Measurements from ENCODE around the gene MAPK4.
A peak's percentile ranks its signal among the peaks of the same experiment; 100 is the strongest.

Gene MAPK4

GRCh38 chr18:50719471-50720324 is 159.8 kb downstream of the MAPK4 start:
- H3K4me1 ChIP-seq (ENCODE audit: control insufficient read depth, insufficient read depth, low read length) = no peaks in the 10 kb centered on the region
- H3K4me3 ChIP-seq (ENCODE audit: low read depth, low read length) = no peak overlapping the region
- no peak overlapping the region for H3K27ac ChIP-seq (ENCODE audit: extremely low read depth, low read depth, low read length)
- TF ChIP-seq SCRT2 (tag by site-specific recombination; IDR thresholded peaks at IDR 0.05) (peak; percentile 37; the same call in 1 of the 2 replicates), IKZF3 (tag by site-specific recombination; IDR thresholded peaks at IDR 0.05) (no peak)
- CTCF ChIA-PET = interaction anchor here (0.7 kb wide), 1 partner anchor 23 kb away, joined by 3 read pairs; no protein-coding TSS in a partner anchor
- no peaks in the 10 kb centered on the region for H3K9me3 ChIP-seq (ENCODE audit: control insufficient read depth, insufficient read depth, low read depth, low read length)
- POLR2A ChIA-PET = no interaction called here
- H3K36me3 ChIP-seq (ENCODE audit: control insufficient read depth in 2 of 2, insufficient read depth in 1 of 2, low read length in 2 of 2) = no peaks in the 10 kb centered on the region; a peak in 1 of 3 replicates

- no peak overlapping the region for H3K4me3 ChIP-seq (ENCODE audit: low read depth, low read length)
- ChIA-PET CTCF (interaction anchor here (0.7 kb wide), 1 partner anchor 22 kb away, joined by 3 read pairs; no protein-coding TSS in a partner anchor), POLR2A (no interaction called here)
- TF ChIP-seq BCL6B (tag by site-specific recombination; IDR thresholded peaks at IDR 0.05) (no peak), ZNF48 (tag by site-specific recombination; IDR thresholded peaks at IDR 0.05) (no peak), ZNF221 (tag by site-specific recombination; IDR thresholded peaks at IDR 0.05; ENCODE audit: borderline replicate concordance) (no peak), GLIS2 (tag by site-specific recombination; IDR thresholded peaks at IDR 0.05) (no peak), ZNF610 (tag by site-specific recombination; IDR thresholded peaks at IDR 0.05; ENCODE audit: borderline replicate concordance) (no peak), ZNF76 (tag by site-specific recombination; IDR thresholded peaks at IDR 0.05; ENCODE audit: borderline replicate concordance, low read depth) (no peak)
- no peaks in the 10 kb centered on the region for H3K9me3 ChIP-seq (ENCODE audit: control insufficient read depth, insufficient read depth, low read depth, low read length)
- H3K36me3 ChIP-seq (ENCODE audit: control insufficient read depth in 2 of 2, insufficient read depth in 1 of 2, low read length in 2 of 2) = no peaks in the 10 kb centered on the region; a peak in 1 of 3 replicates
- no peak overlapping the region for H3K27ac ChIP-seq (ENCODE audit: extremely low read depth, low read depth, low read length)
- H3K4me1 ChIP-seq (ENCODE audit: control insufficient read depth, insufficient read depth, low read length) = no peaks in the 10 kb centered on the region
Observed at GRCh38 chr18:50720325-50720674, 160.4 kb downstream of the MAPK4 start.

GRCh38 chr18:50721006-50721405 is 161.1 kb downstream of the MAPK4 start:
- no peak overlapping the region for H3K27ac ChIP-seq (ENCODE audit: extremely low read depth, low read depth, low read length)
- TF ChIP-seq GLIS1 (tag by site-specific recombination; IDR thresholded peaks at IDR 0.05) (no peak), ZNF624 (tag by site-specific recombination; IDR thresholded peaks at IDR 0.05) (no peak), ZNF449 (tag by site-specific recombination; IDR thresholded peaks at IDR 0.05) (no peak), ZNF394 (tag by site-specific recombination; IDR thresholded peaks at IDR 0.05; ENCODE audit: borderline replicate concordance) (no peak), ZBTB8A (tag by site-specific recombination; IDR thresholded peaks at IDR 0.05) (no peak), HOXC10 (CRISPR knock-in tag; IDR thresholded peaks at IDR 0.05) (no peak), ZSCAN23 (tag by site-specific recombination; IDR thresholded peaks at IDR 0.05) (no peak), ZNF549 (tag by site-specific recombination; IDR thresholded peaks at IDR 0.05) (no peak), ZNF701 (tag by site-specific recombination; IDR thresholded peaks at IDR 0.05) (no peak), MYNN (tag by site-specific recombination; IDR thresholded peaks at IDR 0.05; ENCODE audit: borderline replicate concordance) (no peak), ZNF362 (tag by site-specific recombination; IDR thresholded peaks at IDR 0.05) (no peak), ZNF660 (tag by site-specific recombination; IDR thresholded peaks at IDR 0.05) (no peak), ZNF677 (tag by site-specific recombination; IDR thresholded peaks at IDR 0.05) (no peak), BCL11A (tag by site-specific recombination; IDR thresholded peaks at IDR 0.05; ENCODE audit: low read depth) (no peak), YY1 (tag by site-specific recombination; IDR thresholded peaks at IDR 0.05) (no peak), ZNF24 (tag by site-specific recombination; IDR thresholded peaks at IDR 0.05) (no peak), ZNF473 (tag by site-specific recombination; IDR thresholded peaks at IDR 0.05) (no peak), GLI2 (tag by site-specific recombination; IDR thresholded peaks at IDR 0.05; ENCODE audit: borderline replicate concordance, low read depth) (no peak)
- ChIA-PET POLR2A (no interaction called here), CTCF (no interaction called here)
- no peak overlapping the region for H3K4me3 ChIP-seq (ENCODE audit: low read depth, low read length)
- H3K36me3 ChIP-seq (ENCODE audit: control insufficient read depth in 2 of 2, insufficient read depth in 1 of 2, low read length in 2 of 2) = no peaks in the 10 kb centered on the region; a peak in 1 of 3 replicates
- H3K4me1 ChIP-seq (ENCODE audit: control insufficient read depth, insufficient read depth, low read length) = no peaks in the 10 kb centered on the region
- H3K9me3 ChIP-seq (ENCODE audit: control insufficient read depth, insufficient read depth, low read depth, low read length) = no peaks in the 10 kb centered on the region

Measured in HEK293 (cell line).